ENCODE results near the gene THSD7A.

GRCh38 chr7:11448323-11448722 is 383.7 kb downstream of the THSD7A start:
- TF ChIP-seq CTCF (conservative IDR thresholded peaks at IDR 0.05) (no peak), ZFX (IDR thresholded peaks at IDR 0.05) (no peak)

Measured in C4-2B (cell line).